ENCODE results near the gene CORO2B. TPM values are rescaled to one million over a fixed set of nuclear protein-coding genes. Genes with fewer than 3 reads are reported as not detected.
A peak's percentile ranks its signal among the peaks of the same experiment; 100 is the strongest.

Gene CORO2B
- total and polyA plus RNA-seq, 10 donors, result 0.93 to 8.8 (median 3.6) TPM

- no peaks in the 10 kb centered on the region for H3K27me3 ChIP-seq (replicated peaks in 1 of 7)
- H3K4me1 ChIP-seq, result peaks cover 7 to 51% (median 30%) of the 10 kb centered on the region in 6 donors
- no peak overlapping the region for H3K27ac ChIP-seq
- no peak overlapping the region for H3K4me3 ChIP-seq
- intact Hi-C loops (cut with DNase I; ENCODE audit: low total_unique reads), result loop anchor here (5.0 kb wide), 1 partner anchor 147 kb away; no protein-coding TSS in a partner anchor
- DNase-seq, result no peak
- TF ChIP-seq POLR2A (IDR thresholded peaks at IDR 0.05), result no peak
- TF ChIP-seq CTCF (IDR thresholded peaks at IDR 0.05 in 8 of 11, conservative IDR thresholded peaks at IDR 0.05 in 3 of 11), result peak; percentile 11 to 69 (median 45)
- no peak for TF ChIP-seq POLR2AphosphoS5 (IDR thresholded peaks at IDR 0.05)
- no peaks in the 10 kb centered on the region for H3K36me3 ChIP-seq
- H3K9me3 ChIP-seq, result no peaks in the 10 kb centered on the region
- WGBS, 5 donors, result 52 to 69% (median 65%) methylated on average over 5 to 6 of the region's 6 CpGs
Measured at GRCh38 chr15:68730471-68730919, 151.7 kb downstream of the CORO2B start.

DNA sequence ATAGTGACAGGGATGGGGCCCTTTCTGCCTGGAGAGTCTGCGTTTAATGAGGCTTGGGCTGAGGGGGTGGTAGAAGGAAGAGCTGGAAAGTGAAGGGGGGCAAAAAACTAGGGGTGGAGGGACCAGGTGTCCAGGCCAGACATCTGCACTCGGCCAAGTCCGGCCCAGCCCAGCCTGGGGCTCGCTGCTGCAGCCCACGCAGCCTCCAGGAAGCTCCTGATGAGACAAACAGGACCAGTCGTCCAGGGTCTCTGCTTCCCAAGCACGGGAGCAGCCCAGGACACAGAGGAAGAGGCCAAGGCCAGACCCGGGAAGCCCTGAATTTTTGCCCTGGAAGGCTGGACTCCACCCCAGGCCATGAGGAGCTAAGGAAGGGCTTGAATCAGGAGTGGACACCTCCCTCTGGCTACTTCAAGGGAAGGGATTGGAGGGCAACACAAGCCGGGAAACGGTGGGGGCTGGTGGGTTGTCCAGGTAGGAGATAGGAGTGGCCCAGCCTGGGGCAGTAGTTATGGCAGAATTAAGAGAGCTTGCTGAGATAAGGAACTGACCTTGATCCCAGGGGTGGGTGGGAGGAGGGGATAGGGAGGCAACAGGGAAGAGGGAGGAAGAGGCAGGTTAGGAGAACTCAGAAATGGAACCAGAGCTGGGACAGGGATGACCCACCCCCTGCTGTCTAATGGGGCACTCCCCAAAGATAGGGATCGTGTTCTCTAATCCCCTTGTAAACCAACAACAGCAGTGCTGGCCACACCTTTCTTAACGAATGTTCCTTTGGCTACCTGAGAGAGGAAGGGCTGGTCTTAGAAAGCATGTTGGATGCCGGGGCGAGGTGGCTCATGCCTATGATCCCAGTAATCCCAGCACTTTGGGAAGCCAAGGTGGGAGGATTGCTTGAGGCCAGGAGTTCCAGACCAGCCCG is 152.4 kb downstream of the CORO2B start:
- WGBS, 5 donors, result 60 to 76% (median 69%) methylated on average over 15 of the region's 15 CpGs
- intact Hi-C loops (cut with DNase I; ENCODE audit: low total_unique reads), result loop anchor here (5.0 kb wide), 1 partner anchor 146 kb away; no protein-coding TSS in a partner anchor
- TF ChIP-seq CTCF (IDR thresholded peaks at IDR 0.05 in 8 of 11, conservative IDR thresholded peaks at IDR 0.05 in 3 of 11), result no peak
- no peak for TF ChIP-seq POLR2AphosphoS5 (IDR thresholded peaks at IDR 0.05)
- TF ChIP-seq POLR2A (IDR thresholded peaks at IDR 0.05), result no peak
- Histone ChIP-seq H3K27ac (no peak overlapping the region), H3K4me1 (peaks cover 7 to 47% (median 27%) of the 10 kb centered on the region in 6 donors), H3K9me3 (no peaks in the 10 kb centered on the region), H3K36me3 (no peaks in the 10 kb centered on the region), H3K27me3 (replicated peaks in 1 of 7) (no peaks in the 10 kb centered on the region), H3K4me3 (no peak overlapping the region)
- no peak for DNase-seq

DNA sequence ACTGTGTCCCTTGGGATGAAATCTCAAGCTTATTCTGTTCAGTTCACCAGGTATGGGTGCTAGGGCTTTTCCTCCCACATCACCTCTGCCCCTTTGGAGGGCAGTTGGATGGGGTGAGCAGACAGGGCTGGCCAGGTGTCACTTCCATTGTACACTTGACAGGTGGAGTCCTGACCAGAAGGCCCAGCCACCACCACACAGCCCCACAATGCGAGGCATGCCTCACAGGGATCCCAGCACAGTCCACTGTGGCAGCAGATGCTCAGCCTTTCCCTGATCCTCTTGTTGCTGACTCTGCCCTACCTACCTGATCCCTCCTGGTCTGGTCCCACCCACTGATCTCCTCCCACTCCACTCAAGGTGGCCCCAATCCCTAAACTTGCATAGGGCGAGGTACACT is 153.7 kb downstream of the CORO2B start:
- Histone ChIP-seq H3K27ac (no peak overlapping the region), H3K27me3 (replicated peaks in 1 of 7) (no peaks in the 10 kb centered on the region), H3K4me1 (peaks cover 7 to 45% (median 27%) of the 10 kb centered on the region in 6 donors), H3K4me3 (no peak overlapping the region), H3K36me3 (no peaks in the 10 kb centered on the region), H3K9me3 (no peaks in the 10 kb centered on the region)
- intact Hi-C loops (cut with DNase I; ENCODE audit: low total_unique reads), result loop anchor here (5.0 kb wide), 1 partner anchor 145 kb away; no protein-coding TSS in a partner anchor
- TF ChIP-seq POLR2A (IDR thresholded peaks at IDR 0.05) (no peak), CTCF (IDR thresholded peaks at IDR 0.05 in 8 of 11, conservative IDR thresholded peaks at IDR 0.05 in 3 of 11) (no peak)
- no peak for DNase-seq
- WGBS, 5 donors, result 91 to 100% (median 95%) methylated on average over 2 of the region's 2 CpGs

GRCh38 chr15:68733666-68734065 is 154.9 kb downstream of the CORO2B start:
- no peaks in the 10 kb centered on the region for H3K36me3 ChIP-seq
- TF ChIP-seq POLR2AphosphoS5 (IDR thresholded peaks at IDR 0.05), result no peak
- 16 to 33% (median 20%) methylated on average over 6 of the region's 6 CpGs for WGBS, 5 donors
- H3K27ac ChIP-seq, result no peak overlapping the region
- H3K9me3 ChIP-seq, result no peaks in the 10 kb centered on the region
- intact Hi-C loops (cut with DNase I; ENCODE audit: low total_unique reads), result loop anchor here (5.0 kb wide), 1 partner anchor 144 kb away; no protein-coding TSS in a partner anchor
- H3K4me1 ChIP-seq, result peaks cover 7 to 45% (median 27%) of the 10 kb centered on the region in 6 donors
- no peak for DNase-seq
- H3K4me3 ChIP-seq, result no peak overlapping the region
- no peaks in the 10 kb centered on the region for H3K27me3 ChIP-seq (replicated peaks in 1 of 7)
